Stimulated activated CD4-positive, alpha-beta T cell treated with anti-CD3 and anti-CD28 coated beads, TNF-alpha, amount 100 ng/mL, for 48 hours (primary cell): Measurements from ENCODE around the gene C5AR1.
"Not testable (repeated sequence)": the region's sequence is repeated elsewhere in the genome, so short reads cannot be mapped to it uniquely, and the experiment has no call there.

Source experiments
- DNase-seq, 3 donors: peaks; one replicate each; pipeline ENCODE4 v3.0.0-alpha.2; 2020; ENCODE audit warnings: low read depth in 3 of 3

C5AR1 gene

DNA sequence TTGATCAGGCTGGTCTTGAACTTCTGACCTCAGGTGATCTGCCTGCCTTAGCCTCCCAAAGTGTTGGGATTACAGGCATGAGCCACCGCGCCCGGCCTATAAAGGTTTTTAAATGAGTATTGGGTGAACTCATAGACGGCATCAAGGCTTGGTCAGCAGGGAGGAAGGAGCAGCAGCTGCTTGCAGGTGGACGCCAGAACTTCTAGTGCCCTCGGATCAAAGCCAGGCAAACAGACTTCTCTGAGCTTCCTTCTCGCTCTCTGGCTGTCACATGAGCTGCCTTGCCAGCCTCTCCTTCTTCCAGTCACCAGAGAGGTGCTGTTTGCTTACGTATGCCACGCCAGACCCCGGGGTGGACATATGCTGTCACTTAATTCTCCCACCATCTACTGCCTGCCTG is 55.8 kb downstream of the C5AR1 start:
- DNase-seq: not testable (repeated sequence)

- no peak for DNase-seq
Measured at GRCh38 chr19:47370045-47370611, 60.5 kb downstream of the C5AR1 start.

GRCh38 chr19:47371261-47371660 is 61.6 kb downstream of the C5AR1 start:
- no peak for DNase-seq
